Raji (cell line): ENCODE measurements around the gene RILPL1.

ENCODE experiments used
- POLR2A ChIP-seq: IDR thresholded peaks from 2 replicates; pipeline ENCODE4 v1.6.1; 2011; ENCODE audit warnings: low read depth, low read length, control low read depth; ENCODE audit not compliant: insufficient read depth

Gene RILPL1

GRCh38 chr12:123482876-123483275 is 50.6 kb downstream of the RILPL1 start:
- no peak for TF ChIP-seq POLR2A

GRCh38 chr12:123479442-123480180 is 53.9 kb downstream of the RILPL1 start:
- TF ChIP-seq POLR2A, result no peak

- TF ChIP-seq POLR2A, result no peak
These were observed 54.8 kb downstream of the RILPL1 start for GRCh38 chr12:123478762-123479161.

GRCh38 chr12:123478069-123478468 is 55.5 kb downstream of the RILPL1 start:
- no peak for TF ChIP-seq POLR2A

GRCh38 chr12:123475246-123475703 is 58.2 kb downstream of the RILPL1 start:
- no peak for TF ChIP-seq POLR2A

GRCh38 chr12:123474485-123475245 is 58.9 kb downstream of the RILPL1 start:
- no peak for TF ChIP-seq POLR2A

- TF ChIP-seq POLR2A, result no peak
These were observed 61.1 kb downstream of the RILPL1 start for GRCh38 chr12:123472438-123472849.

- no peak for TF ChIP-seq POLR2A
These were observed 62.0 kb downstream of the RILPL1 start for GRCh38 chr12:123471374-123472068.

- TF ChIP-seq POLR2A, result no peak
These were observed 63.5 kb downstream of the RILPL1 start for GRCh38 chr12:123469978-123470377.

- no peak for TF ChIP-seq POLR2A
These were observed 64.7 kb downstream of the RILPL1 start for GRCh38 chr12:123468786-123469185.

- TF ChIP-seq POLR2A, result no peak
These were observed 68.4 kb downstream of the RILPL1 start for GRCh38 chr12:123465084-123465483.

- TF ChIP-seq POLR2A, result peak; percentile 77
These were observed 75.3 kb downstream of the RILPL1 start, which contains the start of gene SNRNP35 for GRCh38 chr12:123457980-123458779. SNRNP35 (plus strand) TSS chr12:123458139; CDS start chr12:123465541, 7,402 bp downstream.

- no peak for TF ChIP-seq POLR2A
These were observed 80.4 kb downstream of the RILPL1 start for GRCh38 chr12:123453165-123453564.

- no peak for TF ChIP-seq POLR2A
These were observed 82.9 kb downstream of the RILPL1 start for GRCh38 chr12:123450636-123451035.

- TF ChIP-seq POLR2A, result no peak
These were observed 83.7 kb downstream of the RILPL1 start for GRCh38 chr12:123449856-123450255.
